Panc1 (cell line): ENCODE results near the gene BRSK1. TPM values are rescaled to one million over a fixed set of nuclear protein-coding genes. Genes with fewer than 3 reads are reported as not detected.

Source experiments
- ATAC-seq: fragments of 200-7000 bp; cut with Tn5 transposase; 2 replicates; pipeline ENCODE4 v1.9.1; 2020; ENCODE audit warnings: mild to moderate bottlenecking, moderate library complexity
- BruUV-seq: library from RNA; stranded (reverse); fragments of 400-500 nt; replicated peaks from 2 replicates; lab custom pipeline; 2021; lab: Mats Ljungman, UMichigan
- CTCF ChIA-PET: fragments of 300-600 bp; sonication (Branson Sonifier 250); formaldehyde crosslinking; loops from one replicate; lab custom pipeline; 2022; ENCODE audit warnings: antibody characterized with exemption; lab: Charles Lee
- POLR2A ChIA-PET: fragments of 300-600 bp; sonication (Branson Sonifier 250); formaldehyde crosslinking; loops from one replicate; lab custom pipeline; 2022; ENCODE audit warnings: antibody characterized with exemption; lab: Charles Lee
- DNase-seq: peaks from one replicate; pipeline ENCODE4 v3.0.0-alpha.2; 2010; ENCODE audit warnings: low read depth, low spot score
- H3K27ac ChIP-seq: 2 replicates; pipeline ENCODE4 v1.5.1; 2011; ENCODE audit warnings: mild to moderate bottlenecking, low read length, inconsistent platforms
- H3K27me3 ChIP-seq: fragments of 200-500 bp; sonication (Bioruptor generic); 2 replicates; pipeline ENCODE4 v1.6.0; 2014; ENCODE audit warnings: low read length, inconsistent platforms; ENCODE audit not compliant: control insufficient read depth, insufficient read depth
- H3K36me3 ChIP-seq: fragments of 200-500 bp; sonication (Bioruptor generic); 2 replicates; pipeline ENCODE4 v1.5.1; 2014; ENCODE audit warnings: inconsistent platforms, mild to moderate bottlenecking, low read length, moderate library complexity; ENCODE audit not compliant: control insufficient read depth, insufficient read depth
- H3K4me1 ChIP-seq: 2 replicates; pipeline ENCODE4 v1.5.1; 2011; ENCODE audit warnings: inconsistent platforms, mild to moderate bottlenecking, low read length, moderate library complexity; ENCODE audit not compliant: control insufficient read depth, insufficient read depth
- H3K4me3 ChIP-seq, 2 experiments: 2 replicates each; pipeline ENCODE4 v1.5.1; 2011 to 2012; ENCODE audit warnings: low read depth in 2 of 2, low read length in 2 of 2, mild to moderate bottlenecking in 2 of 2, inconsistent platforms in 1 of 2, moderate library complexity in 1 of 2
- H3K9me3 ChIP-seq: fragments of 200-500 bp; sonication (Bioruptor generic); 2 replicates; pipeline ENCODE4 v1.5.1; 2014; ENCODE audit warnings: low read depth, mild to moderate bottlenecking, inconsistent platforms, low read length, moderate library complexity; ENCODE audit not compliant: control insufficient read depth, insufficient read depth
- POLR2AphosphoS5 ChIP-seq: IDR thresholded peaks from 2 replicates; pipeline ENCODE4 v1.6.1; 2012; ENCODE audit warnings: mild to moderate bottlenecking, low read depth, low read length, moderate library complexity
- SIN3A ChIP-seq: IDR thresholded peaks from 2 replicates; pipeline ENCODE4 v1.6.1; 2012; ENCODE audit warnings: low read depth, mild to moderate bottlenecking, low read length, moderate library complexity, borderline replicate concordance; ENCODE audit not compliant: insufficient read depth
- TCF7L2 ChIP-seq: IDR thresholded peaks from 2 replicates; pipeline ENCODE4 v1.6.1; 2011; ENCODE audit warnings: mild to moderate bottlenecking, low read depth, low read length, inconsistent platforms
- in situ Hi-C: cut with HindIII; loops from 2 replicates; pipeline ENCODE4 v1.10.0; 2016; ENCODE audit warnings: low sequenced_read_pairs, low pct_unique_long_range_greater_than_20kb
- intact Hi-C: fragments of 100-400 bp; cut with micrococcal nuclease; formaldehyde crosslinking; loops from one replicate; pipeline ENCODE4 v1.10.0; 2022; ENCODE audit not compliant: unreplicated experiment
- total RNA-seq: library from RNA; stranded (reverse); gene quantifications from one replicate; pipeline ENCODE4 v1.2.1, GENCODE V29; 2021; ENCODE audit not compliant: unreplicated experiment
- TF ChIP-seq, protein P1 (sequence below): fragments of 450-650 bp; IDR thresholded peaks from 2 replicates; pipeline ENCODE4 v1.5.1; 2017; ENCODE audit warnings: mild to moderate bottlenecking
- TF ChIP-seq, protein P2 (sequence below), 2 experiments: IDR thresholded peaks; 2 replicates each; pipeline ENCODE4 v1.6.1; 2011 to 2012; ENCODE audit warnings: low read depth in 2 of 2, control low read depth in 1 of 2, low read length in 1 of 2, mild to moderate bottlenecking in 1 of 2, moderate library complexity in 1 of 2; ENCODE audit not compliant: insufficient read depth in 1 of 2

Gene BRSK1
- total RNA-seq, 1 experiment from 2014 or later, result 7.9 TPM

DNA sequence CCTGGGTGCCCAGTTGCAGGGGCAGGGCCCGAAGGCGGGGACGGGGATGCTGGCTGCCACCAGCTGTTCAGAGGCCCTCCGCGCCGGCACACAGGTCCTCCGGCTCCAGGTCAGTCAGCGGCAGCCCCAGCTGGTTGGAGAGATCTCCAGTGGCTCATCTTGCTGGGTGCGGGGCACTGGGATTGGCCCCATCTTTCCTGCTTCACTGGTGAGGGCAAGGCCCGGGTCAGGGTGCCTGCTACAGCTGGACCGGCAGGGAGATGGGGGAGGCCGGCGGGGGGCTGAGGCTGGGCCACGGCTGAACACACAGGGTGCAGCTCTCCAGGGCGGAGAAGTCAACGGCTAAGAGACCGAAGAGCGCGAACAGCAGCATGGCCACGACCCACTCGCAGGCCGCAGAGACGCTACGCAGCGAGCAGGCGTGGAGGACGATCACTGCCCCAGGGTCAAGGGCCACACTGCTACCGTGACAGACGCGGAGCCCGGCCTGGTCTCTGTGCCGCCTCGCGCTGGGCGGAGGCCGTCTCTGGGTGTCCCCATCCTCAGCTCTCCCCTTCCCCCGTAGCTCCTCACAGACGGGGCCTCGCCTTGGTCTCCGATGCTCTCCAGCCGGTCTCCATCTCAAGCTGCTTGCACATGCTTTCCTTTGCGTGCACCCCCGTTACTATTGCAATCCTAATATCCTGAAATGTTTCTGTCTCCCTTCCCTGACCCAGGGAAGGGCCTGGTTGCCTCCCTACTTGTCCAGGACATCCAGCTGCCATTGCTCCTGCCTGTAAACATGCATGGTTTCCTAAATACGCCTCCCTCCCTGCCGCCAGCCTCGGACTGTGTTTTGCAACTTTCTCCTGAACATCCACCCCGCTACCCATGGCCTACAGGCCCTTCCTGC is 29.1 kb downstream of the BRSK1 start:
- TF ChIP-seq, protein P1, sequence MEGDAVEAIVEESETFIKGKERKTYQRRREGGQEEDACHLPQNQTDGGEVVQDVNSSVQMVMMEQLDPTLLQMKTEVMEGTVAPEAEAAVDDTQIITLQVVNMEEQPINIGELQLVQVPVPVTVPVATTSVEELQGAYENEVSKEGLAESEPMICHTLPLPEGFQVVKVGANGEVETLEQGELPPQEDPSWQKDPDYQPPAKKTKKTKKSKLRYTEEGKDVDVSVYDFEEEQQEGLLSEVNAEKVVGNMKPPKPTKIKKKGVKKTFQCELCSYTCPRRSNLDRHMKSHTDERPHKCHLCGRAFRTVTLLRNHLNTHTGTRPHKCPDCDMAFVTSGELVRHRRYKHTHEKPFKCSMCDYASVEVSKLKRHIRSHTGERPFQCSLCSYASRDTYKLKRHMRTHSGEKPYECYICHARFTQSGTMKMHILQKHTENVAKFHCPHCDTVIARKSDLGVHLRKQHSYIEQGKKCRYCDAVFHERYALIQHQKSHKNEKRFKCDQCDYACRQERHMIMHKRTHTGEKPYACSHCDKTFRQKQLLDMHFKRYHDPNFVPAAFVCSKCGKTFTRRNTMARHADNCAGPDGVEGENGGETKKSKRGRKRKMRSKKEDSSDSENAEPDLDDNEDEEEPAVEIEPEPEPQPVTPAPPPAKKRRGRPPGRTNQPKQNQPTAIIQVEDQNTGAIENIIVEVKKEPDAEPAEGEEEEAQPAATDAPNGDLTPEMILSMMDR, result no peak
- TF ChIP-seq SIN3A (no peak), TCF7L2 (no peak), POLR2AphosphoS5 (no peak)
- TF ChIP-seq, protein P2, sequence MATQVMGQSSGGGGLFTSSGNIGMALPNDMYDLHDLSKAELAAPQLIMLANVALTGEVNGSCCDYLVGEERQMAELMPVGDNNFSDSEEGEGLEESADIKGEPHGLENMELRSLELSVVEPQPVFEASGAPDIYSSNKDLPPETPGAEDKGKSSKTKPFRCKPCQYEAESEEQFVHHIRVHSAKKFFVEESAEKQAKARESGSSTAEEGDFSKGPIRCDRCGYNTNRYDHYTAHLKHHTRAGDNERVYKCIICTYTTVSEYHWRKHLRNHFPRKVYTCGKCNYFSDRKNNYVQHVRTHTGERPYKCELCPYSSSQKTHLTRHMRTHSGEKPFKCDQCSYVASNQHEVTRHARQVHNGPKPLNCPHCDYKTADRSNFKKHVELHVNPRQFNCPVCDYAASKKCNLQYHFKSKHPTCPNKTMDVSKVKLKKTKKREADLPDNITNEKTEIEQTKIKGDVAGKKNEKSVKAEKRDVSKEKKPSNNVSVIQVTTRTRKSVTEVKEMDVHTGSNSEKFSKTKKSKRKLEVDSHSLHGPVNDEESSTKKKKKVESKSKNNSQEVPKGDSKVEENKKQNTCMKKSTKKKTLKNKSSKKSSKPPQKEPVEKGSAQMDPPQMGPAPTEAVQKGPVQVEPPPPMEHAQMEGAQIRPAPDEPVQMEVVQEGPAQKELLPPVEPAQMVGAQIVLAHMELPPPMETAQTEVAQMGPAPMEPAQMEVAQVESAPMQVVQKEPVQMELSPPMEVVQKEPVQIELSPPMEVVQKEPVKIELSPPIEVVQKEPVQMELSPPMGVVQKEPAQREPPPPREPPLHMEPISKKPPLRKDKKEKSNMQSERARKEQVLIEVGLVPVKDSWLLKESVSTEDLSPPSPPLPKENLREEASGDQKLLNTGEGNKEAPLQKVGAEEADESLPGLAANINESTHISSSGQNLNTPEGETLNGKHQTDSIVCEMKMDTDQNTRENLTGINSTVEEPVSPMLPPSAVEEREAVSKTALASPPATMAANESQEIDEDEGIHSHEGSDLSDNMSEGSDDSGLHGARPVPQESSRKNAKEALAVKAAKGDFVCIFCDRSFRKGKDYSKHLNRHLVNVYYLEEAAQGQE (IDR thresholded peaks at IDR 0.05; ENCODE audit: insufficient read depth in 1 of 2, low read depth in 2 of 2, low read length in 1 of 2), result no peak
- Histone ChIP-seq H3K4me1 (no peaks in the 10 kb centered on the region), H3K27ac (no peak overlapping the region), H3K27me3 (no peaks in the 10 kb centered on the region), H3K9me3 (no peaks in the 10 kb centered on the region), H3K4me3 (no peak overlapping the region), H3K36me3 (no peaks in the 10 kb centered on the region)
- POLR2A ChIA-PET, result no interaction called here
- ATAC-seq (peak; percentile 26; the same call in 1 of the 2 replicates), DNase-seq (no peak)
- CTCF ChIA-PET, result interaction anchor here (1.5 kb wide), 1 partner anchor 11 kb away, joined by 3 read pairs; no protein-coding TSS in a partner anchor
- intact Hi-C loops, result no loop called here
- BruUV-seq, result no TSS peak
- in situ Hi-C loops, result no loop called here

DNA sequence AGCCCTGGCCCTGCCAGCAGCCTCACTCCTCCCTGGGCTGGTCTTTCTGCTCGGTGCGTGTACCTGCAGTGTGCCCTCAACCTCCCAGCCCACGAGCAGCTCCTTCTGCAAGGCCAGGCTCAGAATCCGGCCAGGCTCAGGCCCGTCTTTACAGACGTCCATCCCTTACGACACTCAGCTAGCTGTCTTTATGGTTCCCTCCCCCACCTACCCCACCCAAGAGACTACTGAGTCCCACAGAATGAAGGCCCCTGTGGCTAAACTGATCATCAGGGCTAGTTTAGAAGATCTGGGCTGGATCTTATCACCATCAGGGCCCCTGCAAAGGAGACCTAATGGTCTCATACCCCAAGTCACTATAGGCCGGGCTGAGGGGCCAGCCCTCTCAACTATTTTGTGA is 30.6 kb downstream of the BRSK1 start:
- Histone ChIP-seq H3K27ac (no peak overlapping the region), H3K4me3 (no peak overlapping the region), H3K4me1 (no peaks in the 10 kb centered on the region), H3K9me3 (no peaks in the 10 kb centered on the region), H3K36me3 (no peaks in the 10 kb centered on the region), H3K27me3 (no peaks in the 10 kb centered on the region)
- intact Hi-C loops (no loop called here), in situ Hi-C loops (no loop called here)
- no peak for TF ChIP-seq SIN3A
- TF ChIP-seq, protein P2 (IDR thresholded peaks at IDR 0.05; ENCODE audit: insufficient read depth in 1 of 2, low read depth in 2 of 2, low read length in 1 of 2), result no peak
- no peak for TF ChIP-seq POLR2AphosphoS5
- TF ChIP-seq TCF7L2, result no peak
- TF ChIP-seq, protein P1, result no peak
- DNase-seq (no peak), ATAC-seq (no peak)
- ChIA-PET CTCF (no interaction called here), POLR2A (no interaction called here)
- no TSS peak for BruUV-seq
